Measurements from ENCODE around the gene OPCML.

Gene OPCML

GRCh38 chr11:133408402-133408801 is 123.9 kb downstream of the OPCML start:
- no peak for DNase-seq

GRCh38 chr11:133406489-133406888 is 125.8 kb downstream of the OPCML start:
- no peak for DNase-seq

GRCh38 chr11:133403900-133404299 is 128.4 kb downstream of the OPCML start:
- DNase-seq = no peak

- DNase-seq = no peak
Measured at GRCh38 chr11:133402551-133402950, 129.8 kb downstream of the OPCML start.

DNA sequence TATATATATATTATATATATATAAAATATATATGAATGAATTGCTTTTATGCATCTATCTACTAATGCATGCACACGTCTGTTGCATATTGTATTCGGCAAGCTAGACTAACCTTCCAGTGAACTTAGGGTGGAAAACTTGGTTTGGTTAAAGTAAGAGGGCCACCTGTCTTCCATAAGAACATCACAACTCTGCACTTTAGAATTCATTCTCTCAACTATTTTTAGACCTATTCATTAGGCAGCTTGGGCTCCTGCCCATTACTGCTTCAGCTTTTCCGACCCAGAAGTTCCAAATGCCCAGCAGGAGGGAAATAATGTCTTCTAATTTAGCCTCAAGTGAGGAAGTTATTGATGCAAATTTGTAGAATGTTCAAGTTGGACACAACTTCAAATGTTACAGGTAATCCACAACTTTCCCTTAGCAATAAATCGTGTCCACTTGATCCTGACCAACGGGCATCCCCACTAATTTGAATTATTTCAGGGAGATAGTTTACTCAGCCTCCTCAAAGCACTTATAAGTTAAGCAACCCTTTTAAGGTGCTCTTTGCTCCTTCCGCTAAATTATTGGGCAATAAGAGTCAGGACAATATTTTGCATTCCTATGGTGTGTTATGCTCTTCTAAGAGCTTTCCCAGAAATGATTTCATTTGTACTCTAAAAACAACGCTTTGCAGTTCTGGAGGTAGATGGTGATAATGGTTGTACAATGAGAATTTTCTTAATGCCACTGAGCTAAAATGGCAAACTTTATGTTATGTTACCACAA is 132.3 kb downstream of the OPCML start:
- DNase-seq = no peak

DNA sequence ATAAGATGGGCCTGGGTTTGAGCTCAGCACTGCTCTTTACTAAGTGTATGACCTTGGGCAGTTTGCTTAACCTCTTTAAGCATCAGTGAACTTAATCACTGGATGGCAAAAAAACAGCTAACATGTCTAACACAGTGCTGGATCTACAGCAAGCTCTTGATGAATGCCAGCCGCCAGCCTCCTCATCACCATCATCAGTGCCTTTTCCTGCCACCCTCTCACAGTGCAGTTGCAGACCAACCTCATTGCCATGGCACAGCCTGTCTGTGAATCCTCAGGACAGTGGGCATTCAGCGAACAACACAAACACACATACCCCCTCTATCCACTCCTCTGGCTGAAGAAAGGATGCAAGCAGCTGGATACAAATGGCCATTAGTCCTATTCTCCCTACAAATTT is 133.0 kb downstream of the OPCML start:
- DNase-seq = no peak

DNA sequence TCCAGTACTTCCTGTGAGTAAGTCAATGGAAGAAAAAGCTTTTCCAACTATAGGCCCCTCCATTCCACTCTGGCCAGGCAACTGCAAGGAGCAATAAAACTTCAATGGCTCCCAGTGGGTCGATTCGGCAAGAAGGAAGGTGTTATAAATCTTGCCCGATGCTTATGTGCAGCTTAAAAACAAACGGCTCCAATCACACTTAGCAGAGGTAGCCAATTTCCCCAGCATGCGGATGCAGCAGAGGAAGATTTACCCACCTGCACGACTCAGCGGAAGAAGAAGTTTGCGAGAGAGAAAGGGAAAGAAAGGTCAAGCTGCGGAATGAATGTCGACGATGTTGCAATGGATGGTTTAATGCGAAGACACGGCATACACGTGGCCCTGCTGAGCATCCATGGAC is 141.5 kb downstream of the OPCML start:
- DNase-seq = no peak

DNA sequence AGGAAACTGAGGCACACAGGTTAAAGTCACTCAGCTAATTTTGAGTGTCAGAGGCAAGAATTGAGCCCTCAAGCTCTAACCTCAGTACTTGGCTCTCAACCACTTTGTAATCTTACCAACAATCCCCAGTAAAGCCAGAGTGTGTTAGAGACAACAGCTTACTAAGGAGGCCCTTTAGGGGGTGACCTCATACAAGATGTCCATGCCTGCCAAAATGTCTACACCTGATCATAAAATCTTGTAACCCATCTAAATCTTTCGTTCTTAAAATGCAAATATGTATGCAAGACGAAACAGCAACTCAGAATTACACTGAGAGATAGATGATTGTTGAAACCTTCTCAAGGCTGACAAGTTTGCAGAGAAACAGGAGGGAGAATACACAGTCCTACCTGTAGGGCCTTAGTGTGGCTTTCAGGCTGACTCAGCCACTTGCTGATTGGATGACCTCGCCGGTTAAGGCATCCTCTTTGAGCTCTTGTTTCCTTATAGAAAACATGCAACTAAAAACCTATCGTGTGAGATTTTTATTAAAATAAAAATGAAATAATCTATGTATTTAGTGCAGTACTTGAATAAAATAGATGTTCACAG is 143.2 kb downstream of the OPCML start:
- DNase-seq = no peak

- DNase-seq = no peak
Measured at GRCh38 chr11:133388260-133388659, 144.0 kb downstream of the OPCML start.

DNA sequence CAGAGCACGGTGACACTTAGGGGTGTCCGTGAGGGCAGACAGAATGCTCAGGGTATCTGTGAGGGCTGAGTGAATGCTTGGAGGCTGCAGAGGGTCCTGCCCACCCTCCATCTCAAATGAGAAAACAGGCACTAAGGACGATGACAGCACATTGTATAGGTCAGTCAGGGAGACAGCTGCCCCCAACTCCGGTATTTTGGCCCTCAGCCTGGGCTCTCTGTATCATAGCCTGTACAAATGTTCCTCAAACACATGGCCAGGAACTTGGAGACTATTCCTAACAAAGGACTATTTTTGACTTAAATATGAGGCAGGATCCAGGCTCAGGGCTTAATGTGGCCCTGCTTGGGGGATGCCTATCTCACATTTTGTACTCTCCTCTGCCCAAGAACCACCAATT is 145.4 kb downstream of the OPCML start:
- DNase-seq = no peak

DNA sequence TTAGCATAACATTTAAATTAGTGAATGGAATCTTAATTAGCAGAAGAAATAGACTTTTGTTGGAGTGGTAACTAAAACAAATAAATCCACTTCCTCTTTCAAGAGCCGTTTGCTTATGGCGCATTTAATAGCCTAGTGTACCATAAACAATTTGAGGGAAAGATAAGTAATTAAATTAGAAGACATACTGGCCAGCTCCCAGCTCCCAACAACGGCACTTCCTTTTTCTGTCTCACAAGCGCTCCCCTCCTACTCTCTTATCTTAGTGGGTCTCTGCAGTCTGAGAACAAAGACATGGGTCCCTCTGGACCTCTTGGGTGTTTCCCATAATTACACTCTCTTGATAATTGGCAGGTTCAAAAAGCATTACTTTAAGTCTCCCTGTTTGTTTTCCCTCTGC is 146.0 kb downstream of the OPCML start:
- no peak for DNase-seq

DNA sequence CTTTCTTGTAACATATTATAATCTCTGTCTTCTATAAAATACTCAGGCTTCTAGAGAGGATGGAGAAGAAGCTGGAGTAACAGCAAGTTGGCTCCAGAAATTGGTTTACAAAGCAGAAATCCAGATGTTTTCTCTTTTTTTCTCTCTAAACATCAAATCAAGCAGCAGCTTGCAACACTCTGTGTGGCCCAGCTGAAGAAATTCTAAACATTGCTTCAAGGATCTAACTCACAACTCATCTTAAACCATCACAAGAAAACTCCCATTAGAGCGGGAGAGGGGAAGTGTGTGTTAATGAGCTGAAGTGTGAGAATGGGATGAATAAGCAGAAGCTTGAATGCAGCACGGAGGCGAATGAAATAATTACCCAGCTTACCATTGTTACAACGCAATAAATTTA is 146.5 kb downstream of the OPCML start:
- no peak for DNase-seq

- DNase-seq = no peak
Measured at GRCh38 chr11:133384731-133385130, 147.6 kb downstream of the OPCML start.

GRCh38 chr11:133383689-133384088 is 148.6 kb downstream of the OPCML start:
- DNase-seq = no peak

DNA sequence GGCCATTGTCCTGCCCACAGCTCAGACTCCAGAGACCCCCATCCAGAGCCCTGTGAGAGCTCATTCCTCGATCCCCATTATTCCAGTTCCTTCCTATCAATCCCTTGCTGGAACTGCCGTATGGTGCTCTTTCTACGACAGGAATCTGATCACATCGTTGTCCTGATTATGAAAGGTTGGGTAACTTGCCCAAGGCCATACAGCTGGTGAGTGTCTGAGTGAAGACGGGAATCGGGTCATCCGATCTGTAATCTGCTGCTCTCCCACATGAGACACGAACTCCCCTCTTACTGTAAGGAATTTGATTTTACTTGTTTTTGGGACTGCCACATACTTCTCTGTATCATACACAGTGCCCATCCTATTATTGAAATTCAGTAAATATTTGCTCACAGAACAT is 149.1 kb downstream of the OPCML start:
- no peak for DNase-seq

DNA sequence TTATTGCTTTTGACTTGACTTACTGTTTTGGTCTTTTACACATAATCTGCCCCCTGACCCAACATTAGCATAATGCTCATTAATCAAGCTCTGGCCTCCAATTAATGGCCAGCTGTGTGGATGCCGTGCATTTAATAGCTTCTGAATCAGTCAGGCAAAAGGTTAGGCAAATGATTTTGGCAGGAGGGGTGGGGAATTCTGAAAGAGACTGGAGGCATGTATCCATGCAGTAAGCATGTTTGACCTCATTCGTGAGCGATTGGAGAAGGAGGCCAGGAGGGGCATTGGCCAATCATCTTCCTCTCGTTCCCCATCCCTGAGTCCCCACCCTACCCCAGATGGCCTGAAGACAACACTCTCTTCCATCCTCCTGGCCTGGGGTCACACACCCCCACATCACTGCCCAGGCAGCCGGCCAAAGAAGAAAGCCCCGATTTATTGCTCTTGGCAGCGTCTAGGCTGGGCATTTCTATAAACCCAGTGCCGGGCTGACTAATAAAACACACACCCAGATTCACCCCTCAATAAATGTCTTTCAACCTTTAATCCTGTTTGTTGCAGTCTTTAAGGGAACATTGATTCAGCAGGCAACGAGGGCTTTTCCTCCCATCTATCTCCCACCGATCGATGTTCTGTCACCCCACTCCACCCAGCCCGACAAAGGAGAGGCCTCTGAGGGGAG is 150.0 kb downstream of the OPCML start:
- no peak for DNase-seq

DNA sequence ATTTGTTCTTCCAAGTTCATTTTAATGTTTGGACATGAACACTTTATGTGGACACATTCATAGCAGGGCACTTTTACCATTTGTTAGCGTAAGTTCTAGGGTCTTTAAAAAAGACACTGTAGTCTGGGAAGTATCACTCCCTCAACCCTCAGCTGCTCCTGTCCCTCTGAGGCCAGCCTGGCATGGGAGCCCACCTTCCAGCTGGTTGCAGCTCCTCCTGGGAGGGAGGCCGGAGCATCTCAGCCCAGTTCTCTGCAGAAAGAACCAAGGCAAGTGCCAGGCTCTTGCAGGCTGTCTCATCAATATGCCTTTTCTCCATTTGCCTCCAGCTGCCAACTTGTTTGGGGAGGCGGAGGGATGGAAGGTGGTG is 150.6 kb downstream of the OPCML start:
- DNase-seq = no peak

GRCh38 chr11:133366147-133366546 is 166.2 kb downstream of the OPCML start:
- DNase-seq = no peak

DNA sequence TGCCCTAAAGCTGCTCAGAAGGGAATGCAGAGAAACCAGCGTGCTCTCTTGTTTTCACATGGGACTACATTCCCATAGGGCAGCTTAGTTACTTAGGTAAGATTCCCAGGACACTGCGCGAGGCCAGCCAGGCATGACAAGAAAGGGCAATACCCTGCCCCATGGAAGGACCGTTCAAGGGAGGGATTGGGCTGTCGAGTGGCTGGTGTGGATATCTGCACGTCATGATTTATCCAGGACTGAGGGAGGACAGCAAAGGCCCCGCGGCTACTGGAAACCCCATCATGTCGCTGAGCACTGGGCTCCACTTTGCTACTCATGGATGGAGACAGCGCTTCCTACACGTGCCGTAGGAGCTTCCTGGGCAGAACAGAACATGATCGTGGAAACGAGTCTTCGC is 169.4 kb downstream of the OPCML start:
- no peak for DNase-seq

DNA sequence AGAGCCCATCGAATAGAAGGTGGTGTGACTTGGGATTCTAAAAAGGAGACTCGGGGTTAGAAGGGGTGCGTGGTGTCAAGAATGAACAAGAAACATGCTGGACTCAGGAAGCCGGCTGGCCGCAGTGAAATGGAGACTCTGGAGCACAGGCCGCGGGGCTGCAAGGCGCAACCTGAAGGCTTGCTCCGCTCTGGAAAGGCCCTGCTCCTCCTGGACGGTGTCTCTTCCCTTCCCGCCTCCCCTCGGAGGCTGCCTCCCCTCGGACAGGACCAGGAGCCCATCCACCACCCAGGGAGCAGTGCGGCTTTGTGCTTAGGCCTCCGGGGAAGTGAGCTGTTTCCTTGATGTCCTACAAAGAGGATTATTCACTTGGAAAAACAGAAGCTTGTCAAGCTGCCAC is 170.1 kb downstream of the OPCML start:
- no peak for DNase-seq

- DNase-seq = no peak
Measured at GRCh38 chr11:133361689-133361994, 170.7 kb downstream of the OPCML start.

DNA sequence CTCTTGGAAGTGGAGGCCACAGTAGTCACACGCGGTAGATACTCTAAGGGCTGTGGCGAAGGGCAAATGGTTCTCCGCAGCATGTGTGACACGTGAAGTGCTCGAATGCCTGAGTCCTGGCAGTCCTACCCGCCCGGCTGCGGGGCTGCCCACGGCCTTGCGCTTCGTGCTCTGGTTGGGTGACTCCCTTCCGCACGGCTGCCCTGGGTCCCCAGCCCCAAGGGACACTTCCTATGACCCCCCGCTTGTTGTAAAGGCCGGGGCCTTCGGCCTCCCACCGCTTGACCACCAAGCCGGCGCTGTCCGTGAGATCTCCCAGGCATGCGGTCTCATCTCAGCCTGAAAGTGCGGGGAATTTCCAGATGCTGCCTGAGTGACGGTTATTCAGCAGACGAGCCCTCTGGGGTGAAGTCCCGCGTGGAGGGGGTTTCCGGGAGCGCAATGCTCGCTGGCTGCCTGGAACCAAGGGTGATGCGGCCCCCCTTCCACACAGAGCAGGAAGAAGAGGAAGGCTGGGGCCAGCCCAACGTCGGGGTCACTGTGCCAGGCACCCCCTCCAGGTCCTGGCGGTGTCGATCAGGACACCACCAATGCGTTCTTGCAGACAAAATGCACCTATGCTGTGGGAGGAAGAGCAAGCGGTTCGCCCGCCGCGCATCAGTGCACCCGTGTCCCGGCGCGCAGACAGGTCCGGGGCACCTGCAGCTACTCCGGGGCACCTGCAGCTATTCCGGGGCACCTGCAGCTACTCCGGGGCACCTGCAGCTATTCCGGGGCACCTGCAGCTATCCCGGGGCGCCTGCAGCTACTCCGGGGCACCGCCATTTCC is 171.2 kb downstream of the OPCML start:
- DNase-seq = no peak

GRCh38 chr11:133355095-133355494 is 177.2 kb downstream of the OPCML start:
- no peak for DNase-seq

GRCh38 chr11:133354069-133354468 is 178.2 kb downstream of the OPCML start:
- DNase-seq = no peak
